ENCODE results near the gene CLEC7A. TPM values are rescaled to one million over a fixed set of nuclear protein-coding genes. Genes with fewer than 3 reads are reported as not detected.

The CLEC7A gene
- total RNA-seq, result not detected in 2 replicates

DNA sequence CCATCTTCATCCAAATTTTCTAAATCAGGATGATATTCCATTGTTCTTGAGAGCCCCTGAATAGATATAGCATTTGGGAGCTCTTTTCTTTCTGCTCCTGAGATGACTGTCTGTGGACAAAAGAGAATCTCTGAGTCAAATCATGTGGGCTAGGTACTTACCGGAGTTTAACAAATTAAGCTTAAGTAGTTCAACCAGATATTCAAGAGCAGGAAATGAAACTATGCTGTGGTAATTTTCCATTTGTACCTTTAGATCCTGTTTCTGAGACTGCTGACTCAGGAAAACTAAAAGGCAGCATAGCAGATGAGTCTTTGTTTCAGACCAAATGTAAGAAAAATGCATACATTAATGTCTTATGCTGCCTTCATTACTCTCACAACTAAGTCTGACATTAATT lies at the start of gene CLEC7A:
TSS of gene CLEC7A (minus strand) at position 158 of the 400 bp plus-strand sequence. CDS start at position 41, 117 bp downstream.

GRCh38 chr12:10178821-10179220 lies 48.8 kb upstream of the CLEC7A start, which contains the start of gene TMEM52B:
TMEM52B (plus strand) TSS chr12:10179032; CDS start chr12:10179575, 543 bp downstream.

DNA sequence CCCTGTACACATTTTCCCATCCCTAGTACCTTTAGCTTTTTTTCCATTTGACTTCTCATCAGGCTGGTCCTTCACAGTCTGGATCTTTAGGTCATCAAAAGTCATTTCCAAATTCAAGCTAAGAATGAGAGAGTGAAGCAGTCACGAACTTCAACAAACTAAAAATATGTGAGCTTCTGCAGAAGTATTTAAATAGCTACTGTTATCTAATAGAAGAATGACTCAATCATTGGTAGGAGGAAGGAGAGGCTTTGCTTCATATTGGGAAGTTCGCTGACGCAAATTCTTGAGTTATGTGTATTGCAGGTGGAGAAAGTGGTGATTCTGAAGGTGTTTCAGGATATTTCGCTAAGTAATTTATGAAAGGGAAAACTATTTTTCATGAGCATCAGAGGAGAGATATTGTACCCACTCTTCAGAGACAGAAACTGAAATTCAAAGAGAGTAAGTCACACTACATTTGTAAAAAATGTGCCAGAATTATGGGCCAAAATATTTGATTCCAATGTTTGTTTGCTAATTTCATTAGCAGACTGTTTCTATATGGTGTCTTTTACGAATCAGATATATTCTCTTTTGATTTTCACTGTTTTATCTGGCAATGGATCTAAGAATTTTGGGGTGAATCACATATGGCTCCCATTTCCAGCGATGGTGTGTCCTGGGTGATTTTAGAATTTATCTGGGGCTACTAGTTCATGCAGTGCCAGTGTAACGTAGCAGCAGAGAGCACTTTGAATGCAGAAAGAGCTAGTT lies 42.2 kb upstream of the CLEC7A start, which contains the start of gene OLR1:
TSS of gene OLR1 (minus strand) at position 160 of the 756 bp plus-strand sequence. CDS start at position 105, 55 bp downstream.

GRCh38 chr12:10098791-10099190 lies 31.2 kb downstream of the CLEC7A start, which contains the start of gene CLEC1A:
CLEC1A (minus strand) TSS chr12:10098985; CDS start chr12:10098922, 63 bp downstream.

Other genes with a start within 250 kb of the CLEC7A start
- gene KLRF2, start 248.7 kb downstream of the CLEC7A start, total RNA-seq, result not detected in 2 replicates
- gene CLEC2A, start 197.8 kb downstream of the CLEC7A start, total RNA-seq, result not detected in 2 replicates
- gene CLEC12A, start 158.8 kb downstream of the CLEC7A start, total RNA-seq, result not detected in 2 replicates
- gene CLEC1B, start 131.1 kb downstream of the CLEC7A start, total RNA-seq, result not detected in 2 replicates
- 0.12 TPM in 1 of 2 replicates, not detected in the other for gene CLEC12B, start 119.6 kb downstream of the CLEC7A start, total RNA-seq
- gene CLEC9A, start 99.5 kb downstream of the CLEC7A start, total RNA-seq, result not detected in 2 replicates
- not detected in 2 replicates for gene CLEC1A, start 31.2 kb downstream of the CLEC7A start, total RNA-seq
- gene OLR1, start 41.9 kb upstream of the CLEC7A start, total RNA-seq, result not detected in 2 replicates
- not detected in 2 replicates for gene TMEM52B, start 48.8 kb upstream of the CLEC7A start, total RNA-seq
- 23.5 and 55.2 TPM in 2 replicates for gene GABARAPL1, start 82.7 kb upstream of the CLEC7A start, total RNA-seq
- gene KLRD1, start 177.7 kb upstream of the CLEC7A start, total RNA-seq, result 0.25 TPM in 1 of 2 replicates, not detected in the other